NOMO-1 treated with DMSO at 0.1 percent for 48 hours (cell line): ENCODE measurements around the gene CCDC138.
A peak's percentile ranks its signal among the peaks of the same experiment; 100 is the strongest.

Experiments
- DNase-seq: peaks from one replicate; lab custom pipeline; 2025; ENCODE audit not compliant: unreplicated experiment; lab: John Stamatoyannopoulos, UW

Gene CCDC138

DNA sequence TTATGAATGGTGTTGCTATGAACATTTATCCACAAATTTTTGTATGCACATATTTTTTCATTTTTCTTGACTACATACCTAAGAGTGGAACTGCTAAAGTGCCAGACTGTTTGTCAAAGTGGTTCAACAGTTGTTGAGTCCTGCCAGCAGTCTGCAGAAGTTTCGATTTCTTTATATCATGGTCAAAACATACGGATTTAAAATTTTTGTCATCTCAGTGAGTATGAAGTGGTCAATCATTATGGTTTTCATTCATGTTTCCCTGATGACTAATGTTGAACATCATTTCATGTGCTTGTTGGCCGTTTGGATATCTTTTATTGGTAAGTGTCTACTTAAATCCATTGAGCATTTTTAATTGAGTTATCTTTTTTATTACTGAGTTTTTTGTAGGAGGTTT lies 39.2 kb downstream of the CCDC138 start:
- no peak for DNase-seq

GRCh38 chr2:108829578-108830310 lies 43.2 kb downstream of the CCDC138 start:
- no peak for DNase-seq

DNA sequence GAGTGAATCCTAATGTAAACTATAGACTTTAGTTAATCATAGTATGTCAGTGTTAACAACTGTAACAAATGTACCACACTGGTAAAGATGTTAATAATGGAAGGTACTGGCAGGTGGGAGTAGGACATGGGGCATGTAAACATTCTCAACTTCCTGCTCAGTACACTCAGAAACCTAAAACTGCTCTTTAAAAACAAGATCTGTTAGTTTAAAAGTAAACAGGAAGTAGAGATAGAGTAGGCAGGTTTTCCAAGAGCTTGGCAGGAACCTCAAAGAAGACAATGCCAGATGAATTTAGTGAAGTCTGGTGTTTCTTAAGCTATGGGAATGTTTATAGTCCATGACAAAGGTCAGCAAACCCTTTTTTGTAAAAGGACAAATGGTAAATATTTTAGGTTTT lies 46.6 kb downstream of the CCDC138 start:
- DNase-seq, result no peak

DNA sequence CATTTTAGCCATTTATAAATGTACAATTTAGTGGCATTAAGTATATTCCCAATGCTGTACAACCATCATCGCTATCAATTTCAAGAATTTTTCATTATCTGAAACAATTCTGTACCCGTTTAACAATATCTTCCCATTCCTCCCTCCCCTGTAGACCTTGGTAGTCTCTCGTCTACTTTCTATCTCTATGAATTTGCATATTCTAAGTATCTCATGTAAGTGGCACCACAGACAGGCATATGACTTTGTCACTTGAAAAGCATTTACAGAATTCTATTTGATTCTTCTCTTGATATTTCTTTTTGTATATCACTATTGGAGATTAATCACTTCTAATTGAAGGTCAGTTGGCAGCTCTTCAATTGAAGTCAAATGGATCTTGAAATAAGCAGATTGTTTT lies 48.0 kb downstream of the CCDC138 start:
- DNase-seq, result no peak

GRCh38 chr2:108835040-108835439 lies 48.5 kb downstream of the CCDC138 start:
- DNase-seq, result no peak

- no peak for DNase-seq
Observed at GRCh38 chr2:108837198-108837597, 50.6 kb downstream of the CCDC138 start.

DNA sequence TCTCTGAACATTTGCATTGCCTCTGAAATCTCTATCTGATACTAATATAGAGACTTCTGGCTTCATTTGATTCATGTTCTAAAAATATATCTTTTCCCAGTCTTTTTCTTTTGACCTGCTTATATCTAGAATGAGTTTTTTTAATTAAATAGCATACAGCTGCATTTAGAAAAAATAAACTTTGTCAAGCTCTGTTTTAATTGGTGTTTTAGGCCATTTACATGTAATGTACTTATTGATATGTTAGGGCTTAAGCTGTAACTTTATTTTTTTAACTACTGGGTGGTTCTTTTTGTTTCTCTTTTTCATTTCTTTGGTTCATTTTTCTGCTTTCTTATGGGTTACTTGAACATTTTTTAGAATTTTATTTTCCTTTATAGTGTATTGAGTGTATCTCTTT lies 54.9 kb downstream of the CCDC138 start:
- no peak for DNase-seq

DNA sequence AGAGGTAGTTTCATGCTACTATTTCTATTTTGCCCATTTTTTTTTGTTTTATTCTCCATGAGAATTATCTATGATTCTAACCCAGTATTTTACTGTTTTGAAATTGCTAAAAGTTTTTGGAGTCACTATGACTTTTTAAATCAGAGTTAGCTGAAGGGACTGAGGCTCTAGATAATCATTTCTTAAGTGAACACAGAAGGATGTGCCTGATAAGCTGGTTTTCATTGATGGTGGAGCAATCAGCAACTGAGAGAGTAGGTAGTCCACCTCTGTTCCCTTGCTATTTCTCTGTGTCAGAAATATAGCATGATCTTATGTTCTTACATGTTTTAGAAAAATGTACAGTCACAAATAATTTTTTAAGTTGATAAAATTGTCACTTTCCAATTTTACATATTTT lies 59.4 kb downstream of the CCDC138 start:
- no peak for DNase-seq

DNA sequence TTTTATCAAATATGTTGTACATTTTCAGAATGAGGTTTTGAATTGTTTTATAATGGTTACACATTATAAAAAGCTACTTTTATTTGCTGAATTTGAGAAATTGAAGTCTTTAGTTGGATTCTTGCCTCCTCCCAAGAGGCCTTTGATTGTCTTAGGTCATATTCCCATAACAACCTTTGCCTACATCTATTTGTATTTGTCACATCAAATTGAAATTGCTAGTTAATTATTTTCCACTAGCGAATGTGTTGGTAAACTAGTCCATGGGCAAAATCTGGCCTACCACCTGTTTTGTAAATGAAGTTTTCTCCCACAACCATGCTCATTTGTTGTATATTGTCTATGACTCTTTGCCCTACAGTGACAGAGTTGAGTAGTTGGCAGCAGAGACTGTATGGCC lies 60.4 kb downstream of the CCDC138 start:
- DNase-seq, result no peak

GRCh38 chr2:108852375-108852774 lies 65.8 kb downstream of the CCDC138 start:
- no peak for DNase-seq

- DNase-seq, result no peak
Observed at GRCh38 chr2:108853421-108853820, 66.8 kb downstream of the CCDC138 start.

- no peak for DNase-seq
Observed at GRCh38 chr2:108854484-108854883, 67.9 kb downstream of the CCDC138 start.

GRCh38 chr2:108855194-108855593 lies 68.6 kb downstream of the CCDC138 start:
- DNase-seq, result peak; percentile 1

GRCh38 chr2:108858894-108859293 lies 72.3 kb downstream of the CCDC138 start:
- DNase-seq, result no peak

- no peak for DNase-seq
Observed at GRCh38 chr2:108866041-108866440, 79.5 kb downstream of the CCDC138 start.

DNA sequence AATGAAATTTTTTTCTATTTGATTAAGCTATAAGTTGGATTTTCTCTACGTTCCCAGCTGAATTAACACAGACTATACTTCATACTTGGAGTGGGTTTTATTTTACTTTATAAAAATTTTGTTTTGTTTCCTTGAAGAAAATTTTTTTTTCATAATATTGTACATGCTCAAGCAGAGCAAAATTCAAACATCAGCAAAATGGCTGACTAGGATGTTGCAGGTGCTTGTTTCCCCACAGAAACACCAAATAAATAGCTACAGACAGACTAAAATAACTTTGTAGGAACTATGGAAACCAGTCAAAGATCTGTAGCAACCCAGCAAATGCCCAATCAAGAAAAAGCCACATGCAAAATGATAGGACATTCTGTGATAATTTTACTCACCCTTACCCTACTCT lies 82.3 kb downstream of the CCDC138 start:
- no peak for DNase-seq

DNA sequence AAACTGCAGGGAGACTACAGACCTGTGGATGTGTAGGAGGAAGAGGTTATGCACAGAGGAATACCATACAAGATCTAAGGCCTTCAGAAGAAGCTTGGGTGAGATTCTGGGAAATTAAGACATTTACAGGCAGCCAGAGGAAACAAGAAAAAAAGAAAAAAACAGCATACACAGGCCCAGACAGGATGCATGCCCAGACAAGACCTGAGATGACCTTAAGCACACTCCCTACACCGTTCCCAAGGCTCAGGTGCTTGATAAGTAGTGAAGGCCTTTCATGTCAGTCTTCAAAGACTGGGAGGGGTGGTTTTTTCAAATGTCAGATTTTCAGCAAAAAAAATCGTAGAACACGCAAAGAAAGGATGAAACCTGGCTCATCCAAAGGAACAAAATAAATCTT lies 83.0 kb downstream of the CCDC138 start:
- no peak for DNase-seq

DNA sequence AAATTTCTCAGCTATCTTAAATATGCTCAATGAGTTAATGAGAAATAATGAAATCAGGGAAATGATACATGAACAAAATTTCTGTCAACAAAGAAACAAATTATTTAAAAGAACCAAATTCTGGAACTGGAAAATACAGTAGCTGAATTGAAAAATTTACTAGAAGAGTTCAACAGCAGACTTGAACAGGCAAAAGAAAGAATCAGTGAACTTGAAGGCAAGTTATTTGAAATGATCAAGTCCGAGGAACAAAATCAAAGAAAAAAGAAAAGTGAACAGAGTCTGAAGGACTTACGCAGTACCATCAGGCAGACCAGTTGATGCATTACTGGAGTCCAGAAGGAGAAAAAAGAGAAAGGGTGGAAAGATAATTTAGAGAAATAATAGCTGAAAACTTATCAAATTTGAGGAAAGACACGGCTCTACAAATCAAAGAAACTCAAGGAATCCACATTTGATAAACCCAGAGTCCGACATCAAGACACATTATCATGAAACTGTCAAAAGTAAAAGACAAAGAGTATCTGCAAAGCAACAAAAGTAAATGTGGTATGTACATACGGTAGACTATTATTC lies 83.6 kb downstream of the CCDC138 start:
- DNase-seq, result no peak

DNA sequence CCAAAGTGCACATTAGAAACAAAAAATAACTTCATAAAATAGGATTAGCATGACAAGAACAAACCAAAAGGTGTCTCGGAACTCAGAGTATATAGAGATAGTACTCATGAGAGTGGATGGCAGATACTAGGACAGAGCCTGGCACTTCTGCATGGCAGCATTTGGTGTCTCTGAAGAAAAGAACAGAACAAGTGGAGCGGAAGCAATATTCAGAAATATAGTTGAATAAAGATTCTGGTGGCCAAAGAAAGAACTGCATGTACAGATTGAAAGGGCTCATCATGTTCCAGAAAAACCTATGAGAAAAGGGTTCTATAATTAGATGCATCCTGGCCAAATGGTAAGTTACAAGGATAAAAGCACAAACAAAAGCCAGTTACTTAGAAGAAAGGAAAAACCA lies 90.9 kb downstream of the CCDC138 start:
- DNase-seq, result no peak

DNA sequence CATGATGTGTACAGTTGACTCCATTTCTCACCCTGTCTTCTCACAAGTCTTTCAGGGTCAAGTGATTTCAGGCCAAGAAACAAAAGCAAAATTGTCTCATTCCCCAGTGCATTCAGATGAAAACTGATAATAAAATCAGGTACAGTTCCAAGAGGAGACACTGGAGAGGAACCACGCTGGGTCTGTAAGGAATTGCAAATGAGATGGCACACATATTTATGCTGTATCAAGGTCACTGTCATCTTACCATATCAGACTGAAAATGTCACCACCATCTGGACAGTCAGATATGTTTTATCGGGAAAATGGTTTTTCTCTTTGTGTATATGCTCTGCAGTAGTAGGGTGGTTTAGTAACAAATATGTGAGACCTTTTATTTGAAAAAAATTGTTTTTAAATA lies 91.7 kb downstream of the CCDC138 start:
- no peak for DNase-seq

DNA sequence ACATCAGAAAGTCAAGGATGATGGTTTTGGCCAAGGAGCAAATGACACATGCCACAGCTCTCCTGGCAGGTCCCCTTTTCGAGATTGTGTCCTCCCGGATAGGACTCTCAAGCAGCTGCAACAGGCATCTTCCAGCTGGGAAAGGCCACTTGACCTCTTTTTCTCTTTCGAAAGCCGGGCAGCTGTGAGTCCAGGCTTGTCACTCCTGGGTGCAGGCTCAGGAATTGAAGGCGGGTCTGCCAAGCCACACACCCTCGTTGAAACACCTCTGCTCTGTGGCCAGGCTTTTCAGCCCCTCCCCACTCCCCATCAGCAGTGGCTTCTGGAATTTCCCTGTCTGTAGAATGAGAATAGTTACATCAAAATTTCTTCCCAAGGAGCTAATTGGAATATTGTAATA lies 98.0 kb downstream of the CCDC138 start:
- DNase-seq, result no peak

- no peak for DNase-seq
Observed at GRCh38 chr2:108889907-108890306, 103.3 kb downstream of the CCDC138 start.

- no peak for DNase-seq
Observed at GRCh38 chr2:108893277-108893676, 106.7 kb downstream of the CCDC138 start.
